GM18909 (cell line): Measurements from ENCODE around the gene PLA2G2D.

ENCODE experiments used
- ATAC-seq: cut with Tn5 transposase; IDR thresholded peaks from one replicate; pipeline ENCODE4 v1.9.1; 2021; ENCODE audit warnings: mild to moderate bottlenecking; ENCODE audit not compliant: unreplicated experiment, poor library complexity

Gene PLA2G2D

DNA sequence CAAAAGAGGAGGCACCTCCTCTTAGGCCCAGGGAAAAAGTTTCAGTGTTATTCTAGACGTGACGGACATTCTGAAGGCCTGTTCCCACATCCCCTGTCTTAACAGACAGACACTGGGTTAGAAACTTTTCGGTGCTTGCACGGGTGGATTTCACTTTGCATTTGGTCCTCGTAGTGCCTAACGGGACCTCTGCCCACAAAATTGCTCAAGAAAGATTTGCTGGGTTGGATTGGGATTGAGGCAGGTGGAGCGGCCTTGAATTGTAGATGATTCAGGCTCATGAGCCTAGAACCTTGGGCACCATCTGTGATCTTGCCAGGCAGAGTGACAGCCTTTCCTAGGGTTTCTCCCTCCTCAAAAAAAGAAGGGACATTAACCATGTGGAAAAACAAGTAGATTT, 46.6 kb downstream of the PLA2G2D start:
- ATAC-seq: no peak

DNA sequence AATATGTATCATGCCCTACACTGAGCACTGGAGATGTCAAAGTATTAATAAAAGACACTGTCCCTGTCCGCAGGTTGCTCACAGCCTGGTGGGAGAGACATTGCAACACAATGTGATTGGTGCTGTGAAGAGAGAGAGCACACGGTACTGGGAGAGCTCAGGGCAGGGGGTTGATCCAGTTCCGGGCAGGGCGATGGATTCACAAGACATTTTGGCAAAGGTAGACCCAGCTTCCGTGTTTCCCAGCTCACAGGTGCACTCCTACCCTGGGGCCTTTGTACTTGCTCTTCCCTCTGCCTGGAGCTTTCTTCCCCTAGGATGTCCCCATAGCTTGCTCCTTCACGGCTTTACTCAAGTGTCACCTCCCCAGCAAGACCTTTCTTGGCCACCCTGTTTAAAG, 47.9 kb downstream of the PLA2G2D start:
- ATAC-seq: no peak

DNA sequence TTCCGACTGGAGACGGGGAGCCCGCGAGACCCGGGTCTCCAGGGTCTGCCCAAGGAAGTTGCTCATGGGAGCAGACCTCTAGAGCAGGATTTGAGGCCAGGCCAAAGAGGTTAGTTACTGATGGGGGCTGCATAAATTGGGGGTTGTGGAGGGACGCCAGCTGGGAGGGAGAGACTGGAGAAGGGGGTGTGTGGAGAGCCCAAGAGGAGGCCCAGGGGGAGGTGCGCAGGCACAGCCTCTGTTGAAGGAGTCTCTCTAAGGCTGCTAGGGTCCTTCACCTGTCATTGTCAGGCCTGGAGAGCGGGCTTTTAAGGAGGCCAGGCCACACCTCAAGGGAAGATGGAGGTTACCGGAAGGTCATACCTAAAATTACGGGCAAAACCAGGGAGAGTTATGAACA, 49.0 kb downstream of the PLA2G2D start:
- ATAC-seq: no peak

DNA sequence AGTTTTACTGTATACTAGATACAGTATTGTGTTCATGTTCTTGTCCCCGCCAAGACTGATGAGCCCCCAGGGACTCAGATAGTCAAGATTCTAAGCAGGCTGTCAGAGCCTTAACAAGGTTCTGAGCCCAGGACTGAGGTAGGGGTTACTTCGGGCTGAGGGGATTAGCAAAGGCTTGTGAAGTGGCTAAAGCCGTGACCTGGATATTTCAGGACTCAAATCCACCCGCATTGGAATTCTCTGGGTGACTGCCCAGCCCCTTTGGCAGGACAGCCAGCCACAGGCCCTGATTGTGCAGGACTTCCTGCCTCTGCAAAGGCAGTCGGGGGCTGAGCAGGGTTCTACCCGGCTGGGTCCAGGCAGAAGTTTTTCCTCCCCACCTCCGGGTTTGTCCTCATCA, 49.5 kb downstream of the PLA2G2D start, which contains the start of gene PLA2G5:
PLA2G5 (plus strand) TSS at position 321 of the 400 bp plus-strand sequence. CDS start 14,637 bp downstream, outside the sequence.
- ATAC-seq: no peak

DNA sequence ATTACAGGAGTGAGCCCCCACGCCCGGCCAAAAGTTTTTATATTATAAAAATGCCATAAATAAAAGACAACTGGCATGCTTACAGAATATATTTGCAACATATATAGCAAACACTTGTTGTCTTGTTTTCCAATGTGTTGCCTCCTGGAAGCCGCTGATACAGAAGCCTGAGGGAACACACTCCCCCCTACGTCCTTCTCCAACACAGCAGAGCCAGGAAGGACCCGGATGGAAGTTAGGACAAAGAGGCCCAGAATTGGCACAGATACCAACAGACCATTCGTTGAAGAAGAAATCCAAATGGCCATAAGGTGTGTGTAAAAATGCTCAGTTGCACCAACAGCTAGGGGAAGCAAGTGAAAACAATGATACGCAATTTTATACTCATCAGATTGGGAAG, 50.6 kb downstream of the PLA2G2D start:
- no peak for ATAC-seq

DNA sequence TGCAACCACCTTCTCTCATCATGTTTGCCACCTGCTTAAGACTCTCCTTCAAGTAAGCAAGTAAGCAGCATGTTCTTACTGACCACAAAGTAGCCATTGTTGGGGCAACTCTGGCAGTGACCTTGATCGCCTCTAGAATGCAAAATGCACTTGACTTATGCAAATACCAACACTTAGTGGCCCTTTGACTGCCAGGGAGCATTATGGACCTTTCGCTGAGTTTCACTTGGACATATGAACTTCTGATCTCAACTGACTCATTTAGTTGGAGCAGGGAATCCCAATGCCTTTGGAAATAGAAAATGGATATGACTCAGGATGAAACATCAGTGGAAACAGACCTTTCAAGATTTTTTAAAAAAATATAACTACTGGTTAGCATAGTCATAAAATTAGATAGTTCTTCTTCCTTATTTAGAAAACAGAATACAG, 55.5 kb downstream of the PLA2G2D start:
- ATAC-seq: no peak
